Measurements from ENCODE around the gene HDAC4. TPM values are rescaled to one million over a fixed set of nuclear protein-coding genes. Genes with fewer than 3 reads are reported as not detected.

The HDAC4 gene
- total RNA-seq, 1 experiment from 2014 or later, result 47.6 TPM

GRCh38 chr2:239160226-239161143 is 240.3 kb downstream of the HDAC4 start:
- intact Hi-C loops (cut with micrococcal nuclease), result no loop called here
- Histone ChIP-seq H3K4me3 (replicated peaks in 1 of 2; ENCODE audit: low read depth in 1 of 2, low read length in 2 of 2) (no peak overlapping the region), H2AFZ (ENCODE audit: low read depth, low read length, poor library complexity, severe bottlenecking) (no peak overlapping the region), H3K9ac (ENCODE audit: low read length) (no peak overlapping the region), H3K27me3 (ENCODE audit: insufficient read depth, low read length) (no peaks in the 10 kb centered on the region), H3K4me2 (ENCODE audit: low read length) (no peak overlapping the region), H3K9me2 (ENCODE audit: insufficient read depth) (no peaks in the 10 kb centered on the region), H3K36me3 (ENCODE audit: control insufficient read depth in 1 of 2, insufficient read depth in 2 of 2, low read length in 2 of 2) (peaks cover 0 to 4% of the 10 kb centered on the region in 2 experiments; a peak in 1 of 4 replicates), H4K20me1 (ENCODE audit: insufficient read depth) (no peaks in the 10 kb centered on the region), H3K79me2 (ENCODE audit: insufficient read depth, low read length) (no peaks in the 10 kb centered on the region), H3K27ac (ENCODE audit: low read depth, low read length) (no peak overlapping the region), H3K9me3 (ENCODE audit: control insufficient read depth in 1 of 2, insufficient read depth in 1 of 2, low read depth in 1 of 2, low read length in 2 of 2) (no peaks in the 10 kb centered on the region), H3K4me1 (ENCODE audit: control insufficient read depth in 1 of 2, insufficient read depth in 2 of 2, low read length in 2 of 2) (peaks cover 0 to 15% of the 10 kb centered on the region in 2 experiments; a peak in 1 of 4 replicates)
- no peak for ATAC-seq
- ChIA-PET CTCF (interaction anchor here (1.0 kb wide), 1 partner anchor 16 kb away, joined by 4 read pairs; no protein-coding TSS in a partner anchor), RAD21 (ENCODE audit: low non-redundant PET in 1 of 2, low total read pairs in 2 of 2, uncharacterized antibody in 2 of 2, unreplicated experiment in 2 of 2) (no interaction called here), POLR2A (no interaction called here)
- no TSS peak for BruUV-seq (replicated peaks)
- TF ChIP-seq ZNF274 (IDR thresholded peaks at IDR 0.05; ENCODE audit: low read depth, low read length) (no peak), SP1 (IDR thresholded peaks at IDR 0.05; ENCODE audit: low read depth) (no peak), MAX (IDR thresholded peaks at IDR 0.05) (no peak), RAD21 (IDR thresholded peaks at IDR 0.05; ENCODE audit: low read depth) (no peak), JUND (IDR thresholded peaks at IDR 0.05) (no peak), FOSL1 (IDR thresholded peaks at IDR 0.05; ENCODE audit: low read depth) (no peak), POLR2AphosphoS5 (IDR thresholded peaks at IDR 0.05; ENCODE audit: low read depth, low read length) (no peak), ZFX (IDR thresholded peaks at IDR 0.05) (no peak), EGR1 (IDR thresholded peaks at IDR 0.05; ENCODE audit: low read depth) (no peak), CTCF (IDR thresholded peaks at IDR 0.05 in 2 of 3, conservative IDR thresholded peaks at IDR 0.05 in 1 of 3; ENCODE audit: borderline replicate concordance in 1 of 3, insufficient read depth in 1 of 3, low read depth in 2 of 3, low read length in 2 of 3) (no peak), ATF3 (IDR thresholded peaks at IDR 0.05) (no peak), REST (IDR thresholded peaks at IDR 0.05; ENCODE audit: low read depth) (no peak)
- no peak for DNase-seq (ENCODE audit: low read depth, low spot score)
